GM19397 (cell line): ENCODE measurements around the gene AMPD2.
"Not testable (repeated sequence)": the region's sequence is repeated elsewhere in the genome, so short reads cannot be mapped to it uniquely, and the experiment has no call there.

Experiments used
- ATAC-seq: cut with Tn5 transposase; IDR thresholded peaks from one replicate; pipeline ENCODE4 v1.9.1; 2021; ENCODE audit warnings: mild to moderate bottlenecking, moderate library complexity; ENCODE audit not compliant: unreplicated experiment

AMPD2 gene

DNA sequence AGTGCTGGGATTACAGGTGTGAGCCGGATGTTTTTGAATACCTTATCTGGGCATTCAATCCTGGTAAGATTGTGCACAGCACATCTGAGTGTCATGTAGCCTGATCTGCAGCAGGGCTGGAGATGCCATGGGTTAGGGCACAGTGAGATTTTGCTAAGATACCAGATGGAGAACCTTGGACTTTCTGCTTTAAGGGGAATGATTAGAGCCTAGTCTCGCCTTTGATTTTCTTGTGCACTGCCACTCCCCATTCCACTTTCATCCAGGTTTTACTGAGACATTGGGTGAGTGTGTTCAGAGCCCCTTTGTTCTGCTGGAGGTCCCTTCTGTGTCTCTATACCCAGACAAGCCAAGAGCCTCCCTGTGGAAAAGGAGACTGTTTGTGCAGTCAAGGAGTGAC lies 54.2 kb downstream of the AMPD2 start:
- ATAC-seq = not testable (repeated sequence)

DNA sequence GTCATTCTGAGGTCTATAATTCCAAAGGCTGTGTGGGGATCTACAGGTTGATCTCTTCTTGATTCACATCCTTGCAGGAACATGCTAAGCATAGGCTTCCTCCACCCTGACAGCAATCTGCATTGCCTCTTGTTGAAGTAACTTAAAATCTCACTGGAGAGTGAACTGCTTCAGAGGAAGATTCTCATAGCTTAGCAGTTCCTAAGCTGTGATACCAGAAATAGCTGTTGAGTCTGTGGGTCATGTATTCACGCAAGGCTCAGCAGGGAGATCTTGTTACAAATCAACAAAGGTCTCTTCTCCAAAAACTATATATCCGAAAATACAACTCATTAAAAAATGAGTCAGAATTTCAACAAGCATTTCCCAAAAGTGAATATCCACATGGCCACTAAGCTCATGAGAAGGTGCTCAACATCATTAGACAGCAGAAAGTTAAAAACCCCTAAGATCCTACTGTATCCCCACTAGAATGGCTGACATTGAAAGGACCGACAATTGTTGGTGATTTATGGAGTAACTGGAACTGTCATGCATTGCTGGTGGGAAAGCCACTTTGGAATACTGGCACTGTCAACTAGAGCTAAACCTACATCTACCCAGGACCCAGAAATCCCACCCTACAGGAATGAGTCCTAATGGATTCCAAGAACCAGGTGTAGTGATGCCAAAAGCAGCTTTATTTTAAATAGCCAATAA lies 57.2 kb downstream of the AMPD2 start:
- not testable (repeated sequence) for ATAC-seq

DNA sequence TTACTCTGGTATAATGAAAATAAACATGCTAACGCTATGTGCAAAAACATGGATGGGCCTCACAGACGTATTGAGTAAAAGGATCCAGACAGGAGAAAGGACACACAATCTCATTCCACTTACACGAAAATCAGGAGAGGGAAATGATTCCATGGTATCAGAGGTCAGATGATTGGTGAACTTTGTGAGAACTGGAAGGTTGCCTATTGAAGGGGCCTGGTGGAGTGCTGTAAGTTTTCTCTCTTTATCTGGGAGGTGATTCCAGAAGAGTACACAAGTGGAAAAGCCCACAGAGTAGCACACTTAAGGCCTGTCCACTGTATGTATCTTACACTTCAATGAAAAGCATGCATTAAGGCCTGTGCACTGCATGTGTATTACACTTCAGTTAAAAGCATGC lies 57.8 kb downstream of the AMPD2 start:
- no peak for ATAC-seq

DNA sequence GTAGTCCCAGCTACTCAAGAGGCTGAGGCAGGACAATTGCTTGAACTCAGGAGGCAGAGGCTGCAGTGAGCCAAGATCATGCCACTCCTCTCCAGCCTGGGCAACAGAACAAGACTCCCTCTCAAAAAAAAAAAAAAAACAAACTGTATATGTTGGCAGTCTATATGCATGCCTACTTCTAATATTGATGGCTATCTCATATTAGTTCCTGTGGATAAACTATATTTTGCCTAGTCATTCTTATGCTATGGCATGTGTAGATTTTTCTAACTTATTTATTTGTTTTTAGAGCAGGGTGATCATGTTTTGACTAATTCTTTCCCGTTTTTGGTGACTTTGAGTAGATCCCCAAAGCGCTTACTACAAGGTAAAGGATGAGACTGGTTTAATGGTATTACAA lies 59.0 kb downstream of the AMPD2 start:
- ATAC-seq = not testable (repeated sequence)
